Osteoblast (primary cell): ENCODE results near the gene CSAG3. TPM values are rescaled to one million over a fixed set of nuclear protein-coding genes. Genes with fewer than 3 reads are reported as not detected.
"Not testable (repeated sequence)": the region's sequence is repeated elsewhere in the genome, so short reads cannot be mapped to it uniquely, and the experiment has no call there.

Experiments used
- DNase-seq: peaks from one replicate; pipeline ENCODE4 v3.0.0; 2011; ENCODE audit warnings: low spot score, mixed read lengths; ENCODE audit not compliant: insufficient read length; ENCODE audit errors: missing footprints
- H2AFZ ChIP-seq: 2 replicates; pipeline ENCODE4 v1.6.0; 2011; ENCODE audit warnings: mild to moderate bottlenecking, low read length
- H3K27ac ChIP-seq: 2 replicates; pipeline ENCODE4 v1.5.1; 2011; ENCODE audit warnings: mild to moderate bottlenecking, low read depth, low read length, moderate library complexity
- H3K27me3 ChIP-seq: 2 replicates; pipeline ENCODE4 v1.6.0; 2012; ENCODE audit warnings: mild to moderate bottlenecking, control low read depth, inconsistent platforms, low read length, moderate library complexity; ENCODE audit not compliant: insufficient read depth
- H3K36me3 ChIP-seq: 2 replicates; pipeline ENCODE4 v1.5.1; 2011; ENCODE audit warnings: mild to moderate bottlenecking, low read length, control low read depth, moderate library complexity; ENCODE audit not compliant: insufficient read depth
- H3K4me1 ChIP-seq: 2 replicates; pipeline ENCODE4 v1.5.1; 2011; ENCODE audit warnings: mild to moderate bottlenecking, low read length, control low read depth, moderate library complexity; ENCODE audit not compliant: insufficient read depth
- H3K4me2 ChIP-seq: 2 replicates; pipeline ENCODE4 v1.6.0; 2011; ENCODE audit warnings: mild to moderate bottlenecking, low read length; ENCODE audit not compliant: insufficient read depth
- H3K4me3 ChIP-seq: fragments of 200-600 bp; sonication (generic); 3 replicates; pipeline ENCODE4 v1.5.1; 2012; ENCODE audit warnings: mild to moderate bottlenecking, low read length, inconsistent platforms; ENCODE audit not compliant: insufficient read depth
- H3K79me2 ChIP-seq: 2 replicates; pipeline ENCODE4 v1.6.0; 2012; ENCODE audit warnings: mild to moderate bottlenecking, low read length, control low read depth, inconsistent platforms; ENCODE audit not compliant: insufficient read depth
- H3K9me3 ChIP-seq: 2 replicates; pipeline ENCODE4 v1.5.1; 2011; ENCODE audit warnings: low read depth, low read length, control low read depth
- H4K20me1 ChIP-seq: 2 replicates; pipeline ENCODE4 v1.6.0; 2012; ENCODE audit warnings: mild to moderate bottlenecking, low read length, control low read depth; ENCODE audit not compliant: insufficient read depth
- total RNA-seq: library from RNA; depleted of rRNA; stranded (reverse); fragments of >200 nt; gene quantifications from 2 replicates; pipeline ENCODE4 v1.2.3, GENCODE V29; 2012
- TF ChIP-seq, protein P1 (sequence below): IDR thresholded peaks from 2 replicates; pipeline ENCODE4 v1.5.1; 2011; ENCODE audit warnings: mild to moderate bottlenecking, low read depth, low read length, moderate library complexity; ENCODE audit errors: extremely low read depth

CSAG3 gene
- total RNA-seq, 1 donor: not detected

DNA sequence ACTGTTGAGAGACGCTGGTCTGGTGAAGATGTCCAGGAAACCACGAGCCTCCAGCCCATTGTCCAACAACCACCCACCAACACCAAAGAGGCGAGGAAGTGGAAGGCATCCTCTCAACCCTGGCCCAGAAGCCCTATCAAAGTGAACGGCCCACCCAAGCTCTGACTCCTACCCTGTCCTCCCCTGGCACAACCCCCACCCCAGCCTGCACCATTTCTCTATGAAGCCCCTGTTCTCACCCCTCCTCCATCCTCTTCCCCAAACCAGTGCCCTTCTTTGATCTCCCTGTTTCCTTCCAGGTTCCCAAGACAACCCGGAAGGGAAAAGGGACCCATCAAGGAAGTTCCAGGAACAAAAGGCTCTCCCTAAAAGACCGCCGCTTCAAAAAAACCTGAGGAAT, 526 bp downstream of the CSAG3 start:
- H3K4me3 ChIP-seq, H2AFZ ChIP-seq, H3K36me3 ChIP-seq, H4K20me1 ChIP-seq, H3K27me3 ChIP-seq, H3K4me1 ChIP-seq, DNase-seq, H3K9me3 ChIP-seq, H3K27ac ChIP-seq, H3K79me2 ChIP-seq, H3K4me2 ChIP-seq: not testable (repeated sequence)

DNA sequence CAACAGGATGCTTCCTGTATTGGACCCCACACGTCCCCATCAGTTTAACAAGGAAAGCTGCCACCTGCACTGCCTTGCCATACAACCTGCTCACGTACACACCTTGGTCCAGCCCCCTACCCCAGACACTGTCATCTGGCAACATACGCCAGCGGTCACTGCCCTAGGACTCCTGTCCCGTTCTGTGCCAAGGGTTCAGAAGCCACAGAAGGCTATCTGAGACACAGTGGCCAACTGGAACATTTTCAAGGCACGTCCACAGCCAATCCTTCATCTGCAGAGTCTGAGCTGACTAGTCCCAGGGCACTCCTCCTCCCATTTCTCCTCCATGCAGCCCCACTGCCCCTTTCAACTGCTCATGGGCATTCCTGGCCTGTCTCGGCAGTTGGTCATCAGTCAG, 2.6 kb downstream of the CSAG3 start:
- H3K4me3 ChIP-seq, H3K4me2 ChIP-seq, H3K27ac ChIP-seq, DNase-seq, H3K4me1 ChIP-seq, H3K79me2 ChIP-seq, H4K20me1 ChIP-seq, H2AFZ ChIP-seq, H3K27me3 ChIP-seq, H3K36me3 ChIP-seq, H3K9me3 ChIP-seq: not testable (repeated sequence)

DNA sequence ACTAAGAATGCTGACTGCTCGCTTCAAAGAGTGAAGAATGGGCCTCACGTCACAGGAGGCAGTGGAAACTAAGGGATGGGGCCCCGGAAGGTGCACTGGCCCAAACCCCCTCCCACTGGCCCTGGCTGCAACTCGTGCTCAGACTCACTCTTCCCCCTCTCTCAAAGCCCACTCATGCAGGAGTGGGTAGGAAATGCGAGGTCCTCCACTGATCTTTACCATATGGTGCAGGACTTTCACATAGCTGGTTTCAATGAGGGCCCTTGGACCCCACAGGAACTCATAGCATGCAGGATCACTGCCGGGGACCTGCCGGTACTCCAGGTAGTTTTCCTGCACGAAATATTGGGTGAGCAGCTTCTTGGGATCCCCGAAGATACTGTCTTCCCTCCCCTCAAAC, 7.5 kb downstream of the CSAG3 start:
- not testable (repeated sequence) for H3K4me1 ChIP-seq, H3K79me2 ChIP-seq, H3K27me3 ChIP-seq, H3K4me3 ChIP-seq, H2AFZ ChIP-seq, H3K27ac ChIP-seq, H3K36me3 ChIP-seq, DNase-seq, H3K9me3 ChIP-seq, H3K4me2 ChIP-seq, H4K20me1 ChIP-seq

DNA sequence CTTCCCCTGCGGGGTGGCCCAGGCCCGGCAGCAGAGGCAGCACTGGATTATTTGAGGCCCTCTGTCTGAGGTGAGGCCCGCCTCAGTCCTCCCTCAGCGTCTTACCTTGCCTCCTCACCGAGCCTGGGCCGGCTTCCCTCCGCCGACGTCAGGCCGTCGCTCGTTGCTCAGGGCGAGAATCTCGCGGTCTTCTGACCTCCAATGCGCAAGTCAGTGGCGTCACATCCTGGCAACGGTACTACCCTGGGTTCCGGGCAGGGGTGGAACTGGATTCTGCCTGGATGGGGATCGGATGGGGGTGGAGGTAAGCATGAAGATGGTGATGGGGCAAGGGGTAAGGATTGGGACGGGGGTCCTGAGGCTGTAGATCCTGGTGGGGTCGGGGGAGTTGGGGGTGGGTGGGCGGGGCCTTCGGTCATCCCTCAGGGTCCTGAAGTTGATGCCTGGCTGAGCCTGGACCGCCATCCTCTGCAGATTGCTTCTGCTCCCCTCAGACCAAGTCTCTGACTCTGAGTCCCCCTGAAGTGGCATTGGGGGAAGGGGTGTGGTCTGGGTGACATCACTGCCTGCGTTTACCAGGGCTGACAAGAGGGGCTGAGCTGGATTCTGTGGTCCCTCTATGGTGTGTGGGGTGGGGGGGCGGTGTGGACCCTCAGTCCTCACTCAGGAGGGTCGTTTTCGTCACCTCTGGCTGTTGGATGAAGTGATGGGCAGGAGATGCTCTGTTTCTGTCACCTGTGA, 10.7 kb downstream of the CSAG3 start, which contains the start of gene MAGEA6:
TSS of gene MAGEA6 (minus strand) at position 141 of the 741 bp plus-strand sequence. CDS start 2,039 bp downstream, outside the sequence.
- not testable (repeated sequence) for H3K27me3 ChIP-seq, DNase-seq, H3K4me2 ChIP-seq, H3K79me2 ChIP-seq, H2AFZ ChIP-seq, H3K9me3 ChIP-seq, H3K36me3 ChIP-seq, H3K4me1 ChIP-seq, H4K20me1 ChIP-seq, H3K27ac ChIP-seq, H3K4me3 ChIP-seq

DNA sequence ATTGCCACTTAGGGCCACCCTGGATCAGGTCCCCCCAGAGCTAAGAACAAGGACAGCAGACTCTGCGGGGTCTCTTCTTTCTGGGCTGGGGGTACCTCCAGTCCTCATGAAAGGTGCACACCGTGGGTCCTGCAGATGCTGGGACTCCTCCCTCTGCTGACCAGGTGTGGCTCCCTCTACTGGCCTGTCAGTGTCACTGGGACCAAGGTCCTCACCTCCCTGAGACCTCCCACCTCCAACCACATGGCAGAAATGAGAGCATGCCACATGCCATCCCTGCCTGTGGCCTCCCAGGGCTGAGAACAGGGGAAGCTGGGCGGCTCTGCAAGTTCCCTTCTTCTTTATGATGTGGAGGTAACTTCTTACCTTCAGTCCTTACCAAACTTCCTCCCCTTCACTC, 28.0 kb downstream of the CSAG3 start:
- H3K4me1 ChIP-seq, H3K27ac ChIP-seq, H3K79me2 ChIP-seq, H3K27me3 ChIP-seq, H2AFZ ChIP-seq, H3K9me3 ChIP-seq, H3K36me3 ChIP-seq, H4K20me1 ChIP-seq, H3K4me2 ChIP-seq, H3K4me3 ChIP-seq, DNase-seq: not testable (repeated sequence)

DNA sequence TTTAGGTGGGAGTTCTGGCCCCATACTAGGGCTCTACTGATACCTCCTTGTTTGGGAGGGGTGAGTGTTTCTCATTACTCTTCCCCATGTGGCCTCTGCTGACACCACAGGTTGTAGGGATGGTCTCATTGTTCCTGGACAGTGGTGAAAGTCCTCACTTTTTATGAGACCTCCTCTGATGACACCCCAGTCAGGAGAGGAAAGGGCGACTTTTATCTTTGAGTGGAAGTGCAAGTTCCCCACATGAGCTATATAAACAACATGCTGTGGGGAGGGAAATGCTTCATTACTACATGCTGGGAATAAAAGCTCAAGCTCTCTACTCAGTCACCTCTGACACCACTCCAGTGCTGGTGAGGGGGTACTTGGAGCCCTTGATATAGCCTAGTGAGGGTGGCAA, 39.9 kb downstream of the CSAG3 start:
- no peaks in the 10 kb centered on the region for H3K79me2 ChIP-seq
- no peaks in the 10 kb centered on the region for H3K4me1 ChIP-seq
- no peaks in the 10 kb centered on the region for H4K20me1 ChIP-seq
- H2AFZ ChIP-seq: no peak overlapping the region
- no peak overlapping the region for H3K27ac ChIP-seq
- no peak overlapping the region for H3K4me3 ChIP-seq
- DNase-seq: no peak
- TF ChIP-seq, protein P1, sequence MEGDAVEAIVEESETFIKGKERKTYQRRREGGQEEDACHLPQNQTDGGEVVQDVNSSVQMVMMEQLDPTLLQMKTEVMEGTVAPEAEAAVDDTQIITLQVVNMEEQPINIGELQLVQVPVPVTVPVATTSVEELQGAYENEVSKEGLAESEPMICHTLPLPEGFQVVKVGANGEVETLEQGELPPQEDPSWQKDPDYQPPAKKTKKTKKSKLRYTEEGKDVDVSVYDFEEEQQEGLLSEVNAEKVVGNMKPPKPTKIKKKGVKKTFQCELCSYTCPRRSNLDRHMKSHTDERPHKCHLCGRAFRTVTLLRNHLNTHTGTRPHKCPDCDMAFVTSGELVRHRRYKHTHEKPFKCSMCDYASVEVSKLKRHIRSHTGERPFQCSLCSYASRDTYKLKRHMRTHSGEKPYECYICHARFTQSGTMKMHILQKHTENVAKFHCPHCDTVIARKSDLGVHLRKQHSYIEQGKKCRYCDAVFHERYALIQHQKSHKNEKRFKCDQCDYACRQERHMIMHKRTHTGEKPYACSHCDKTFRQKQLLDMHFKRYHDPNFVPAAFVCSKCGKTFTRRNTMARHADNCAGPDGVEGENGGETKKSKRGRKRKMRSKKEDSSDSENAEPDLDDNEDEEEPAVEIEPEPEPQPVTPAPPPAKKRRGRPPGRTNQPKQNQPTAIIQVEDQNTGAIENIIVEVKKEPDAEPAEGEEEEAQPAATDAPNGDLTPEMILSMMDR: no peak
- H3K27me3 ChIP-seq: no peaks in the 10 kb centered on the region
- no peak overlapping the region for H3K4me2 ChIP-seq
- no peaks in the 10 kb centered on the region for H3K36me3 ChIP-seq
- H3K9me3 ChIP-seq: no peaks in the 10 kb centered on the region
